T-helper 2 cell treated with Interferon-gamma antibody and Interleukin-4, amounts not matched to agents 100 ng/mL and 5 ng/mL, for 36 hours (primary cell): Measurements from ENCODE around the gene CPE. TPM values are rescaled to one million over a fixed set of nuclear protein-coding genes. Genes with fewer than 3 reads are reported as not detected.
"Not testable (repeated sequence)": the region's sequence is repeated elsewhere in the genome, so short reads cannot be mapped to it uniquely, and the experiment has no call there.

Experiments used
- intact Hi-C: fragments of 100-400 bp; cut with micrococcal nuclease; formaldehyde crosslinking; loops from one replicate; pipeline ENCODE4 v1.15.1; 2023
- total RNA-seq: library from RNA; stranded (reverse); gene quantifications from 2 replicates; pipeline ENCODE4 v1.2.3, GENCODE V29; 2022

Gene CPE
- total RNA-seq, 1 donor from 2014 or later: 0.16 TPM

DNA sequence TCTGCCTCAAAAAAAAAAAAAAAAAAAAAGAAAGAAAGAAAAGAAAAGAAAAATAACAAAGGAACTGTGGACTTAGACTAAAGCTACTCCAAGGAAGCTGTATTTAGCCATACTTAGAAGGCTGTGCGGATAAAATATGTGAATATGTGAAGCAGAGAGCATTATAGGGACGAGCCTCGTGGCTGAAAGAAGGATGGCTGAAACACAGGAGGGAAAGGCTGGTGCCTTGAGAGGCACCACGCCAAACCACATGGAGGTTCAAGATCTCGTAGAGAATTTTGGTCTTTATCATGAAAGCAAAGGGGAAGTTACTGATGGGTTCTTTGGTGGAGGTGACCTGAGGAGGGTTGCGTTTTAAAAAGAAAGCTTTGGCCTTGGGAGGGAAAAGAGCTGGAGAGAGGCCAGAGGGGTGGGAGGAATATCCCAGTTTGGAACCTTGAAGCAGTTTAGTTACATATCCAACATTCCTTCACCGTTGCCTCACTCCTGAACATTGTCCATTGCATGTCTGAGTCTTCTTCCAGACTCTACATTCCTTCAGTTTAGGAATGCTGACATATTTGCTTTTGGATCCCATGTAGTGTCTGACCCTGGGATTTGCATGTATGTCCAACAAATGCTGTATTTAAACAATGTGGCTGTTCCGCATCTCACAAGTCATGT lies 82.5 kb downstream of the CPE start:
- intact Hi-C loops: loop anchor here (5.0 to 10.0 kb wide), 2 partner anchors 349 to 686 kb away; partner anchors contain the start of gene TMEM192

DNA sequence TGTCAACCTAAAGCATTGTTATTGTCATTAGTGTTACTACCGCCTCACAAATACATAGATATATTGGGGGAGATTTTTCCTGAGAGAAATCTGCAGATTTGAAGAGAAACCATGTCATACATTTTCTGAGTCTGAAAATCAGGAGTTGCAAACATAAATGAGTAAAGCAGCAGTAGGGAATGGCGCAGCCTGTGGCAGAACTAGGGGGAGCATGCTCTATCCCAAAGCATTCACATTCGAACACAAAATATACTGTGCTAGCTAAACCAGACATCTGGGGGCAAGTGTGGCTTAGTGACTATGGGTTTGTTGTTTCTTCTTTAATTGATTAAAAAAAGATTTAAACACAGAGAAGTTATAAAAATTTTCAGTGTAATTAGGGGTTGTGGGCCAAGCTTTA lies 83.2 kb downstream of the CPE start:
- intact Hi-C loops: loop anchor here (5.0 to 10.0 kb wide), 2 partner anchors 350 to 687 kb away; partner anchors contain the start of gene TMEM192

DNA sequence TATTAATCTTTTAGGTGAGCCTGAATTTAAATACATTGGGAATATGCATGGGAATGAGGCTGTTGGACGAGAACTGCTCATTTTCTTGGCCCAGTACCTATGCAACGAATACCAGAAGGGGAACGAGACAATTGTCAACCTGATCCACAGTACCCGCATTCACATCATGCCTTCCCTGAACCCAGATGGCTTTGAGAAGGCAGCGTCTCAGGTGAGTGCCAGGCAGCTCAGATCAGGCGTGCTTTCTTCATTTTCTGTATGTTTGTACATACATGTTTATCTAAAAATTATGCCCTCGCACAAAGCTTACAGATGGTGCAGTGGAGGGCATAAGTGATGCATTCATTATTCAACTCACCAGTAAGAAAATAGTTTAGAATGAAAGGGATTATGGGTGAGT lies 85.6 kb downstream of the CPE start:
- intact Hi-C loops: loop anchor here (1.0 to 10.0 kb wide), 4 partner anchors 108 to 690 kb away; partner anchors contain the start of gene TMEM192

DNA sequence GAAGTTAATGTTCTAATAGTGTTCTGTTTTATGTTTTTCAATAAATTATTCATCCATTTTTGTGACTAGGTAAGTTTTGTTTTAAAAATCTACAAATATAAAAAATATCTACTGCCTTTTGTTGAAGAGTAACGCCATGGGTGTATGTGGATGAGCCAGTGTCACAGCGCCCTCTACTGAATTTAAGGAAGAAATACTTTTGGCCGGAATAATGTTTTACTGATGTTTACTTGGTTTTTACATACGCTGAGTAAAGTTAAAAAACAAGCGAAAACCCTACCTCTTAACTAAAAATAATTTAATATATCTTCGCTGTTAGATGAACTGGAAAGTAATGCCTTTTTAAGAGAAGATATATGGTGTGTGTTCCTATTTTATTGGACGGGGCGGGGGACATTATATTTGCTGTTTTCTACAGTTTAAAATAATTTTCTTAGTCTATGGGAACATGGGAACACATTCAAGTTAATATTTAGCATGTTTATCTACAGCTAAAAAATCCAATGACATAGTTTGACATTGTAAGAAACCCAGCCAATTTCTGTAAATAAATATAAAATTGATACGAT lies 86.1 kb downstream of the CPE start:
- intact Hi-C loops: loop anchor here (1.0 to 10.0 kb wide), 4 partner anchors 108 to 690 kb away; partner anchors contain the start of gene TMEM192

DNA sequence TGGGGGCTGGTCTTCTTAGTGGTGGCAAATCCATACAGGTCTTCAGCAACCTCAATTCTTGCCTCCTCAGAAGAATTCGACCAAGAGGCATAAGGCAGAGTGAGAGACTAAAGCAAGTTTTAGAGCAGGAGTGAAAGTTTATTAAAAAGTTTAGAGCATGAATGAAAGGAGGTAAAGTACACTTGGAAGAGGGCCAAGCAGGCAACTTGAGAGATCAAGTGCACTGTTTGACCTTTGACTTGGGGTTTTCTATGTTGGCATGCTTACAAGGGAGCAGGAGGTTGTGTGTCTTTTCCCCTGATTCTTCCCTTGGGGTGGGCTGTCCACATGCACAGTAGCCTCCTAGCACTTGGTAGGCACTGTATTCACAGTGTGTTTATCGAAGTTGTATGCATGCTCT lies 91.2 kb downstream of the CPE start:
- intact Hi-C loops: no loop called here

DNA sequence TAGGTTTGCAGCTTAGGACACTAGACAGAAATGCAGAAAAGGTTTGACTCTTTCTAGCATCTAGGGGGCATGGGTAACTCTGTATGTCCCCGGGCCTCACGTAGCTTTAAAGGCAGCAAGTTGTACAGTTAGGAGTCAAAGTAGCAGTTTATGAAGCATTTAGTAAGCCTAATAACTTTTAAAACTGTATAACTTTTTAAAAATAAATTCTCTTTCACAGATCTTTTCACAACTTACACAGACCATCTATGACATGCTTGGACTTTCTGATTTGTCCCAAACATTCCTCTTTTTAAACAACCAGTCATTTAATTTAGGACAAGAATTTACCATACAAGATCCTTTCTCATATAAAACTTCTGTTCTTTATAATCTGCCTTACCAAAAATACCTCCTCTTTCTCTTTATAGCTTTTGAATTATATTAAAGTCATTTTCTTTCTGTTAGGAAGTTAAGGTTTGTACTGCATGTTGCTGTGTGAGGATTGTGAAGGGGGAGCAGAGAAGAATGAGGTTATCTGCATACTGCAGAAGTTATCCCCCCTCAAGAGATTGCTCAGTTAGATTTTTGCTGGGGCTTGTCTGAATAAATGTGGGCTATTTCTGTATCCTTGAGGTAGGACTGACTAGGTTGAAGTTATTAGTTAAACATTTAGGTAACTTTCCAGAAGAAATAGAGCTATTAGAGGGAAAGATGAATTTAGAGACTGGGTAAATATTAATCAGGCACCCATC lies 94.3 kb downstream of the CPE start:
- intact Hi-C loops: no loop called here

DNA sequence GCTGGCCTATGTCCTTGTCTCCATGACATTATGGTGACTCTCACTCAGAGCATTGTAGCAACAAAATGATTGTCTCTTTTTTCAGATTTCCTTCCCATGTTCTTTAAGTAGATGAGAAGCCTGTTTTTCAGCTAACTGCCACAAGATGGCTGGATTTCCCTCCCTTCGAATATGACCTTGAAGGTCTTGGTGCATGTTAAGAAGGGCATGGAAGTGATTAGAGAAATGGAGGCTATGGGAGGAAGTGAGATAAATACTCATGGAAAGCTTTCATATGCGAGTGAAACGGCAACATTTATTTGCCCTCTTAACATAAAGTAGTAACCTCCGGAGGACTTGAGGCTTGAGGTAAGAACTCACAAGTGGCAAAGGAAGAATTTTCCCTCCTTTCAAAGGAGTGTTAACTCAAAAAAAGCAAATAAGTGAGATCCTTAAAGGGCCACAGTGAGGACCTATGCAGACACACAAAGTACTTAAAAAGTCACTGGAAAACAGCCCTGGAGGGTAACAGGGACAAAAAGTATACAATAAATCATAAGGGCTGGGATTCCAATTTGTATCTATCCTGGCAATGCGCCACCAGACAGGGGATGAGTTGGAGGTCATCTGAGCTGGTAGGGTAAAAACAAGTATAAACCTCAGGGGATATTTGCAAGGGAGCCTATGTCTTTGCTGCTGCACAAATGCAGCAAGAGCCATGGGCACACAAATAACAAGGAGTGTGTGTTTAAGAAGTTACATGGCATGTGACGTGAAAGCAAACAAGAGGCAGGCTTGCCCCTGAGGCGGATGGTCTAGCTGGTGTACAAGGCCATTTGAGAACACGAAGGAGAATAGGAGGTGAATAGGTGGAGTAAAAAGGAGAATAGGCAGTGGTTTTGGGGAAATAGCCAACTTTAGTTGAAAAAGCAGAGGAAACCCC lies 96.2 kb downstream of the CPE start:
- intact Hi-C loops: no loop called here

DNA sequence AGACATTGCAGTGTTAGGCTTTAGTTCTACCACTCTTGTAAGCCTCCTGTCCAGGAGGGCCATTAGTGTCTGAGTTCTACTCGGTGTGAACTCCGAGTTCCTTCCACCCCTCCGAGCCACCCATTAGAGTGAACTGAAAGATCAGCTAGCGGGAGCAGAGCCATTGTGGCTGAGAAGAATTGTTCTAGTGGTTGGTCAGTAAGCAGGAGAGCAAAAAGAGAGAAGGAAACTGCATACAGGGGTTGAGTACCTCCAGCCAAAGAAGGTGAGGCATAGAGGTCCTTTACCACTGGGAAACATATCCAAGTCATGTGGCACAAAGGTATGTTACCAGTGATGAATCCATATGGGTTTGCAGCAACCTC lies 96.9 kb downstream of the CPE start:
- intact Hi-C loops: no loop called here

DNA sequence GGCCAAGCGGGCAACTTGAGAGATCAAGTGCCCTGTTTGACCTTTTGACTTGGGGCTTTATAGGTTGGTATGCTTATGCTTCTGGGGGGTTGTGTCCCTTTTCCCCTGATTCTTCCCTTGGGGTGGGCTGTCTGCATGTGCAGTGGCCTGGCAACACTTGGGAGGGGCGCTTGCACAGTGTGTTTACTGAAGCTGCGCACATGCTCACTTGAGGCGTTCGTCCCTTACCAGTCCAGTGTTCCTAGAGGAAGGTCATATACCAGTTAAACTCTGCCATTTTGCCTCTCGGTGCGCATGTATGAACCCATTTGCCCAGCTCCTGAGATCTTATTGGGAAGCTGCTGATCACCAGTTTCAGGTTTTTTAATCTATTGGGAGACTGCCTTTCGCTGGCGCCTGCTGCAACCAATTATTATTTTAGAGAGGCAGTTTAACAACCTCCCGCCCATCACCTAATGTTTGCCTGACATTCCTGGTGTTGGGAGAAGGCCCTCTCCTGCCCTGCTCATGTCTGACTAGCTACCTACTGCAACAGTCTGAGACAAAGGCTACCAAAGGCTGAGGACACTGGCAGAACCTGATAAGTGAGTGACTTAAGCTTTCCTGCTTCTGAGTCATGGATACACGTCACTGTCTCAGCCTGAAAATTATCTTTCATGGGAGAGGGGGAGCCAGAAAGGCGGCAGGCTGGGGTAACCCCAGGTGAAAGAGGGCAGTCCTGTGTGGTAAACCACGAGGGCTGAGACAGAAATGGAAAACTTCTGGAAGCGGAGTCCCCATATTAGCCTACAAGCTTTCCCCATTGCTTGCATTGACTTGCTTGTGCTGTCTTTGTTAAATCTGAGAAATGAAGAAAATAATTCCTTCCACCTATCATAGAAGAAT lies 97.6 kb downstream of the CPE start:
- intact Hi-C loops: no loop called here

DNA sequence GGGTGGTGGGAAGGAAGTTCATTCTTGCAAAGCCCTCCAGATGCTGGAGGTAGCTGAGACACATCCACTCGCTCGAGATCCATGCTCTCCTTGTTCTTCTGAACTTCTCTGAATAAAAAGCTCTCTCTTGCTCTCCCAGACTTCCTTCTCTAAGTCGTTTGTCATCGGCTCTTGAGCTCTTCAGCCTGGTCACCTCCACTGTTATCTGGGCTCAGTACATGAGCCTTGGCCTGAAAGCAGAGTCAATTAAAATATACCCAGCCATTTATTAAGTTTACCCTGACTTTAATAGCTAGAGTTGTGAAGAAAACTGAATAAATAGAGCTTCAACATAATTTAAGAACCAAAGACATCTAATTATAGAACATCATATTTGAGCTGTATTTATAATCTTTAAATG lies 99.0 kb downstream of the CPE start:
- intact Hi-C loops: no loop called here

DNA sequence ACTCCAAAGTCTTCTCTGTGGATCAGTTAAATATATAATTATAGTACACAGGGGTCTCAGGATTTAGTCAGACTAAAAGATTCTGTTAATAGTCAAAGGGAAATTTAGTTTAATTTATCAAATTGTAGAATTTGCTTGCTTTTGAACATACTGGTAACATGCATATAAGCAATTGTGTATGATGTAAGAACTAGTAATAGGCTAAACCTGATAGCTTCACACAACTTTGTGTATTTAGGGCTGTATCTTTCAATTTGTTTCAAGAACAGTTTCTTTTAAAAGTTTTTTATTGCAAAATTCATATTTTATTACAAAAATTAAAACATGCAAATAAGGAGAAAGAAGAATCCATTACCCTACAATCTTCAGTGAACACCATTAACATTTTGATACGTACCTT lies 99.5 kb downstream of the CPE start:
- intact Hi-C loops: no loop called here

DNA sequence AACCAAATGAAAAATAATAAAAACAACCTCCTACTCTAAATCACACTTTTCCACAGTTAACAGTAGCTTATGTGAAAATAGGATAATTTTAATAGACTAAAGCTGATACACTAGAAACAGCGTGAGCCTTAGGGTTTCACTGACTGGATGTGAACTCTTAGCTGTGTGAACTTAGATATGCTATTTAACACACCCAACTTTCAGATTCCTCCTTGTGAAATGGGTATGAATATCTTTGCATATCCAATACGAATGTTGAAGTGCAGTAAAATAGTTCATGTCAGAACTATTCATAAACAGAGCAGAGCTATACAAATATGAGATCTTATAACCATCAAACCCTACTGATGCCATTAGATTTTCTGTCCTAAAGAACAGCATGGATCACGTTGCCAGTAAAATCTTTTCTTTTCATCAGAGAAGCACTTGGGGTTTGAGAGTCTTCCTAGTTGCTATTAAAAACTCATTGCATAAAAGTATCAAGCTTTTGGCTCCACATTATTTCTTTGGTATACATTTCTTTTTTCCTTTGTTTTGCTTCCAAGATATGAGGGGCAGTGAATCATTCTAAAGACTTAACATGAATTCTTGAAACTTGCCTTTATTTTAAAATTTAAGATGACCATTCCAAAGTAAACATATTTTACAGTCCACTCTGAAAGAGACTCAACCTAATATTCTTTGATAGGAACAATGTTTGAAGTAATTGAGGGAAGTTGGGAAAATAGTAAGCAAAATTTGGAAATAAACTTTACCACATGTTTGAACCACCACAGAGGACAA lies 102.4 kb downstream of the CPE start:
- intact Hi-C loops: no loop called here

DNA sequence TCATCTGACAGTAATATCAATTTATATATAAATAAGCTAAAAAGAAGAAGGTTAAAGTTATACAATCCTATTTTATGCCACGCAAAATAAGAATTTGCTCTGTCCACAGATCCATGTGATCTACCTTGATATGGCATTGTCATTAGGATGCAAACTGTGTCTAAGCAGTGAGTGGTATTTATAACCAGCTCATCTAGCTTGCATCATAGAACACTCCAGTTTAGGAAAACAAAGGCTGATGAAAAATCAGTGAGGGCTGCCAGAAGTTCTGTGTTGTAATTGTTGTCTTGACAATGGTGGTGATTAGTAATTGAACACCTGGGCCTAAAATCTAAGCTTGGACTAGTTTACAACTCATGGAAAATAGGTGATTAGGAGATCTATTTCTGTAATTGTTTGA lies 111.0 kb downstream of the CPE start:
- intact Hi-C loops: no loop called here

DNA sequence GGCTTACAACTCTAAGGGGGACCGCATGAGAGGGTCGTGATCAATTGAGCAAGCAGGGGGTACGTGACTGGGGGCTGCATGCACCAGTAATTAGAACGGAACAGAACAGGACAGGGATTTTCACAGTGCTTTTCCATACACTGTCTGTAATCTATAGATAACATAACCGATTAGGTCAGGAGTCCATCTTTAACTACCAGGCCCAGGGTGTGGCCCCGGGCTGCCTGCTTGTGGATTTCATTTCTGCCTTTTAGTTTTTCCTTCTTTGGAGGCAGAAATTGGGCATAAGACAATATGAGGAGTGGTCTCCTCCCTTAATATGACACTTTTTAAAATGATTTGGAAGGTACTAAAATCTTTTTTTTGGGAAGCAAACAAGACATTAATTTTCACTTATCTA lies 113.8 kb downstream of the CPE start:
- intact Hi-C loops: not testable (repeated sequence)

DNA sequence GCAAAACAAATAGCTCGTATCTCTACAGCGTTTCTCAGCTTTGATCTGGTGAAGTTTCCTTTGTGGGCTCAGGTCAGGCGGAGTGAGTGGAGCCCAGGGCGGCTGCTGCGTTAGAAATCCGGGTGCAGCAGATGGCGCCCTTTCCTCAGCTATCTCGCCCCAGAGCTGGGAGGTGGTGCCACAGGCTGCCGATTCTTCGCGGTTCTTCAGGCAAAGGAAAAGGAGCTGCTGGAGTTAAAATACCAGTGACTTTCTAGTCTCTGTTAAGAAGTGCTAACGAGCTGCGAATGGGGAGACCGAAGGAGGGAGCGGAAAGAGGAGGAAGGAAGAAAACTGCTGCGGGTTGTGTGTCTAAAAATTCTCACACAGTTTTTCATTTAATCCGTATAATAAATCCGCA lies 114.6 kb downstream of the CPE start:
- intact Hi-C loops: loop anchor here (1.0 kb wide), 1 partner anchor 599 kb away; no protein-coding TSS in a partner anchor

DNA sequence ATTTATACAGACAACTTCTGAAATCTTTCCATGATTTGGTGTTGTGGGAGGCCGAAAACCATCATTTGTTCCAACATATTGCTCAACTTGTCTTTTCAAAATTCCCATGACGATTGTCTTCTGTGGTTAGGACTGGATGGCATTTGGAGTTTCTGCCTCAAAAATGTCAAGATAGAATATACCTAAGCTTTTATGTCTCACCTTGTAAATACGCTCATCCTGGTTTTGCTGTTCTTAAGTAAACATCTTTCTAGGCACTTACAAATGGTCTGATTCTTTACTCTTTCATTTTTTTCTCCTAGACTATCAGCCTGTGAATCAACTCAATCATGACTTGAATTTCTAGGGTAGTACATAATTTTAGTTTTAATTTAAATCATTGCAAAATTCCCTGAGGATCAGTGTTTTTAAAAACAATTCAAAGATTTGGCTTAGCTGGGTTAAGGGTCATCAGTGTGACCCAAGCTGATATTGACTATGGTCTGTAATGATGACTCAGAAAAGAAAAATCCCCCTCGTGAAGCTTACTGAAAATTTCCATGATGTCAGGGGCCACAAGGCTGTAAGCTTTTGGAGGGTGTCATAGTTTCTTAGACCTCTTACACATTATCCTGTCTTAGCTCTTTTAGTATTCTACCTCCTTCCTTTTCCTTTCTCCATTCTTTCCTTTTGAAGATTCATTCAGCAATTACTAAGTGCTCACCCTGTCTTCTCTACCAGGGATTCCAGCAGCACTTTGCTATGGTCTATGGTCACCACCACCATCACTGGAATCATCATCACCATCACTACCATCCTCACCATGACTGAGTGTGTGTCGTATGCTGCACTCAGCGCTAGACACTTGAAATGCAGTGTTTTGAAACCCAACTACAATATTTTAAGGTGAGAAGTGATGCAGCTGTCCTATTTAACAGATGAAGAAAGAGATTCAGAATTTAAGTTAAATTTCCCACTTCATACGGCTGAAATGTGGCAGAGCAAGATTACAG lies 124.4 kb downstream of the CPE start:
- intact Hi-C loops: no loop called here

DNA sequence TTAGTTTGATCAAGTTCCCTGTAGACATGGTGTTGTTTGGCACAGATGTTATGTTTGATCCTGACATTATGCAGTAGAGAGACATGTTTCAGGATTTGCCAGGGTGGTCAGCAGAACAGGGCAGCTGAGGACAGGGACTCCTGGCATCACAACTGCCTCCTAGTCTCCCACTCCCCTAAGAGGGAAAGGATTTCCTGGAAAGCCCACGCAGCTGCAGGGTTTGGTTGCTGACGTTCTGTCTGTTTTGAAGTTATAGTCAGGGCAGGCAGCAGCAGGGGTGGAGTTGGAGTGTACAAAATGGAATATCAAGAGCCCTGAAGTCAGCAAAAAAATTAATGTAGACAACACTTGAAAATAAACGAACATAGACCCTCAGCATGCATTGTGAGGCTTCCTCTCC lies 125.4 kb downstream of the CPE start:
- intact Hi-C loops: no loop called here
